ENCODE data around the gene SKAP2.

SKAP2 gene

DNA sequence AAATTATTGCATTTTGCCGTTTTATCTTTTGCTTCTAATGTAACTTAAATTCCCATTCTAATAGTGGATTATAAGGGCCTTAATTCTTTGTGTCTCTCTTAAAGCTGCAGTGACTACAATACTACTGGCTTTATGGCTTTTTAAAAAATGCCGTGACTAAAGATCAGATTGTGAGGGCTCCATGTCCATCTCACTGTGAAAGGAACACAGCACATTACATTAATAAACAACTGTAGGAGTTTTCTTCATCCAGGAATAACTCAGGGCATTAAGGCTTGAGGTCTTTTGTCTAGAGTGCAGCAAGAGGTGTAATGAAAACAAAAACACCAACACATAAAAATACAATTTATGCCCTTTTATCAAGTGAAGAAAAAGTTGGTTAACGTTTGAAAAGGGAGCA lies 205.3 kb downstream of the SKAP2 start:
- no peak for DNase-seq (ENCODE audit: low read depth, low spot score)
- POLR2A ChIA-PET = no interaction called here
- TF ChIP-seq, protein P1, sequence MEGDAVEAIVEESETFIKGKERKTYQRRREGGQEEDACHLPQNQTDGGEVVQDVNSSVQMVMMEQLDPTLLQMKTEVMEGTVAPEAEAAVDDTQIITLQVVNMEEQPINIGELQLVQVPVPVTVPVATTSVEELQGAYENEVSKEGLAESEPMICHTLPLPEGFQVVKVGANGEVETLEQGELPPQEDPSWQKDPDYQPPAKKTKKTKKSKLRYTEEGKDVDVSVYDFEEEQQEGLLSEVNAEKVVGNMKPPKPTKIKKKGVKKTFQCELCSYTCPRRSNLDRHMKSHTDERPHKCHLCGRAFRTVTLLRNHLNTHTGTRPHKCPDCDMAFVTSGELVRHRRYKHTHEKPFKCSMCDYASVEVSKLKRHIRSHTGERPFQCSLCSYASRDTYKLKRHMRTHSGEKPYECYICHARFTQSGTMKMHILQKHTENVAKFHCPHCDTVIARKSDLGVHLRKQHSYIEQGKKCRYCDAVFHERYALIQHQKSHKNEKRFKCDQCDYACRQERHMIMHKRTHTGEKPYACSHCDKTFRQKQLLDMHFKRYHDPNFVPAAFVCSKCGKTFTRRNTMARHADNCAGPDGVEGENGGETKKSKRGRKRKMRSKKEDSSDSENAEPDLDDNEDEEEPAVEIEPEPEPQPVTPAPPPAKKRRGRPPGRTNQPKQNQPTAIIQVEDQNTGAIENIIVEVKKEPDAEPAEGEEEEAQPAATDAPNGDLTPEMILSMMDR (IDR thresholded peaks at IDR 0.05; ENCODE audit: insufficient read depth, low read length, missing control alignments) = no peak
- CTCF ChIA-PET = interaction anchor here (0.5 to 13.3 kb wide), 6 partner anchors 8 to 1096 kb away, joined by 3 to 179 read pairs (median 6); no protein-coding TSS in a partner anchor
- H3K4me3 ChIP-seq (ENCODE audit: low read depth, low read length) = no peak overlapping the region

- no peak for DNase-seq (ENCODE audit: low read depth, low spot score)
- TF ChIP-seq, protein P1 (IDR thresholded peaks at IDR 0.05; ENCODE audit: insufficient read depth, low read length, missing control alignments) = no peak
- H3K4me3 ChIP-seq (ENCODE audit: low read depth, low read length) = no peak overlapping the region
- CTCF ChIA-PET = interaction anchor here (0.5 to 13.3 kb wide), 6 partner anchors 8 to 1096 kb away, joined by 3 to 179 read pairs (median 6); no protein-coding TSS in a partner anchor
- POLR2A ChIA-PET = no interaction called here
These were observed 205.9 kb downstream of the SKAP2 start for GRCh38 chr7:26658389-26659084.

DNA sequence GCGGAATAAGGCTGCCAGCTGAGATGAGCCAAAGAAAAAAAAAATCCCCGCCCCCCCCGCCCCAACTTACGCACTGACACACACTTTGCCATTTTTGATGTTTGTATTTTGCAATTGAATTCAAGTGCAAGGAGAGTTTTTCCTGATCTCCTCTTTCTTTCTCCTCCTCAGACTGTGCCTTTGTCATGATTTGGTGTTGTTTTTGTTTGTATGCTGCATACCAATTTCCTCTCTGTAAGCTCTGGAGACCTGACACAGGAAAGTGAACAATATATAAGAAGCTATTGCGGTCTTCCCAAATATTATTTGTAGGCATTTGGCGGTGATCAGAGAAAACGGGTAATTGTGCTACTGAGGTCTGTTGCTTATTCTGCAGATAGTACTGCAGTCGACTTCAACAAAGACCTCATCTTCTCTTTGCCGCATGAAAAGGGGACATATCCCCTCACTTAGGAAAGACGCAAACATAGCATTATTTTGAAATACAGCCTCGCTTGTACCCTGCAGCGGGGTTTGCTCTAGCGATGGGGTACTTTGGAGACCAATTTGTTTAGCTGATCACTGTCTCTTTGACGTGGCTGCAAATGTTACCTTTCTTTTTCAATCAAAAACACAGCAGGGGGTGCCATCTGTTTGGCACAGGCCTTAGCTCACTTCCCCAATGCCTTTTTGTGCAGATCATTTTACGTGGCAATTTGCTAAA lies 206.6 kb downstream of the SKAP2 start:
- CTCF ChIA-PET = interaction anchor here (0.9 to 13.3 kb wide), 4 partner anchors 9 to 761 kb away, joined by 3 to 179 read pairs (median 11); no protein-coding TSS in a partner anchor
- DNase-seq (ENCODE audit: low read depth, low spot score) = no peak
- POLR2A ChIA-PET = no interaction called here
- H3K4me3 ChIP-seq (ENCODE audit: low read depth, low read length) = no peak overlapping the region
- TF ChIP-seq, protein P1 (IDR thresholded peaks at IDR 0.05; ENCODE audit: insufficient read depth, low read length, missing control alignments) = no peak

GRCh38 chr7:26657206-26657641 lies 207.2 kb downstream of the SKAP2 start:
- H3K4me3 ChIP-seq (ENCODE audit: low read depth, low read length) = no peak overlapping the region
- POLR2A ChIA-PET = no interaction called here
- CTCF ChIA-PET = interaction anchor here (1.3 to 4.8 kb wide), 3 partner anchors 10 to 761 kb away, joined by 3 to 19 read pairs (median 5); no protein-coding TSS in a partner anchor
- TF ChIP-seq, protein P1 (IDR thresholded peaks at IDR 0.05; ENCODE audit: insufficient read depth, low read length, missing control alignments) = no peak
- DNase-seq (ENCODE audit: low read depth, low spot score) = no peak

DNA sequence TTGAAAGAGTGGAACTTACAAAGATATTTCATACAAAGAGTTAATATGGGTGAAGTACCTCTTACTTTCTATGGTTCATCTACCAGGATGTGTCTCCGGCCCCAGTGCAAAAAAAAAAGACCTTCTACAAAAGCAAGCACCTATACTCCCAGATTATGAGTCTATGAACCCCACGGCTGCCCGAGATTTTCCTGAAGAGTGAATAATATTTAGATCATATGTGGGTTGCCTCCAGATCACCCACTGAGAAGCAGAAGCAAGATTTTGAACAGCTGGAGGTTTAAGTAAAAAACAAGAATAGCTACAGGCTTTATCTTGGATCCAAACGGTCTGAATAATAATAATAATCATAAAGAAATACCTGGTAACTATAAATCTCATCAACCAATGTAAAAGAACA lies 207.7 kb downstream of the SKAP2 start:
- no peak for DNase-seq (ENCODE audit: low read depth, low spot score)
- TF ChIP-seq, protein P1 (IDR thresholded peaks at IDR 0.05; ENCODE audit: insufficient read depth, low read length, missing control alignments) = no peak
- no peak overlapping the region for H3K4me3 ChIP-seq (ENCODE audit: low read depth, low read length)
- ChIA-PET POLR2A (no interaction called here), CTCF (interaction anchor here (1.6 to 4.8 kb wide), 2 partner anchors 10 to 287 kb away, joined by 5 to 19 read pairs; no protein-coding TSS in a partner anchor)

GRCh38 chr7:26655781-26656180 lies 208.6 kb downstream of the SKAP2 start:
- H3K4me3 ChIP-seq (ENCODE audit: low read depth, low read length) = no peak overlapping the region
- ChIA-PET CTCF (interaction anchor here (1.6 to 4.8 kb wide), 2 partner anchors 11 to 286 kb away, joined by 5 to 19 read pairs; no protein-coding TSS in a partner anchor), POLR2A (no interaction called here)
- no peak for DNase-seq (ENCODE audit: low read depth, low spot score)
- TF ChIP-seq, protein P1 (IDR thresholded peaks at IDR 0.05; ENCODE audit: insufficient read depth, low read length, missing control alignments) = no peak
